H1 (cell line): Measurements from ENCODE around the gene KIF1B. TPM values are rescaled to one million over a fixed set of nuclear protein-coding genes. Genes with fewer than 3 reads are reported as not detected.

Experiments
- BRCA1 ChIP-seq: IDR thresholded peaks from 2 replicates; pipeline ENCODE4 v1.6.1; 2012; ENCODE audit warnings: low read depth, low read length, improper control_type of control experiment
- JUN ChIP-seq: IDR thresholded peaks from 2 replicates; pipeline ENCODE4 v1.6.1; 2011; ENCODE audit warnings: low read depth, mild to moderate bottlenecking, improper control_type of control experiment, low read length
- KDM5A ChIP-seq: fragments of 200-600 bp; IDR thresholded peaks from 2 replicates; pipeline ENCODE4 v1.7.1; 2012; ENCODE audit warnings: mild to moderate bottlenecking, low read length, inconsistent platforms, mixed read lengths
- RXRA ChIP-seq: IDR thresholded peaks from 2 replicates; pipeline ENCODE4 v1.6.1; 2011; ENCODE audit warnings: low read depth, mild to moderate bottlenecking, low read length, moderate library complexity; ENCODE audit not compliant: insufficient read depth
- polyA plus RNA-seq, 7 experiments: library from polyadenylated mRNA; depleted of rRNA in 3 of 7; stranded (reverse) in 5 of 7; unstranded in 2 of 7; fragments of >200 nt in 5 of 7; fragments of 200-250 nt in 2 of 7; gene quantifications; 1 replicate in 5 of 7; 2 replicates in 1 of 7; 4 replicates in 1 of 7; pipeline versions ENCODE4 v1.2.1 to v1.2.3, GENCODE V29; 2011 to 2013; ENCODE audit warnings: missing spikeins in 2 of 7, mixed read lengths in 2 of 7
- total RNA-seq: library from RNA; stranded (reverse); fragmentation: NEBNext Ultra II Directional; extraction: Animal tissue kit (Norgen Biotek cat#: 25700); gene quantifications from 2 replicates; pipeline ENCODE4 v1.2.1, GENCODE V29; 2021

Gene KIF1B
- total and polyA plus RNA-seq, 2 of the 8 experiments (the other 6 are each of a cell fraction or from before 2014, with no cell fraction given), result 39.1 to 74.2 TPM

DNA sequence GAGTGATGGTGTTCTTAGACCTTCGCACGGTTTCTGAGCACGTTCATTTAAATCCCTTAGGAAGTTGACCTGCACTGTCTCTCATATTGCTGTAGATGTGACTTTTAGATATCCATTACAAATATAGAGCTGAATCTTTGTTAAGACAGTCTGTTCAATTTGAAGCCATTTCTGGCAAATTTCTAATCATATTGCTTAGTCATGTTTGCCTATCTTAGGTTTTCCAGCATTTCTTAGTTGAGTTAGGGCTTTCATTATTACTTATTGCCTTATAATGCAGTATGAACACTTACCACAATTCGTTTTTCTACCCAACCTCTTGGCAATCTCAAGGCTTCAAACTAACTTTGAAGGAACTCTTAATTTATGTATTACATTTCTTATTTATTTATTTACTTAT is 110.0 kb downstream of the KIF1B start (continued):
- no peak for TF ChIP-seq RXRA
- no peak for TF ChIP-seq JUN
- TF ChIP-seq KDM5A, result no peak
- TF ChIP-seq BRCA1, result no peak
